Lung (tissue), 12 donors: ENCODE data around the gene TBCE. TPM values are rescaled to one million over a fixed set of nuclear protein-coding genes. Genes with fewer than 3 reads are reported as not detected.

Experiments used
- ATAC-seq: fragments of 200-7000 bp; cut with Tn5 transposase; one replicate; pipeline ENCODE4 v1.9.1; 2020; ENCODE audit warnings: moderate number of reproducible peaks; ENCODE audit not compliant: insufficient read depth, low FRiP score
- DNase-seq, 3 donors: peaks; one replicate each; pipeline ENCODE4 v3.0.0-alpha.2; 2013 to 2017
- H3K27ac ChIP-seq, 2 donors: one replicate each; pipeline ENCODE4 v1.5.1; 2013; ENCODE audit warnings: mild to moderate bottlenecking in 2 of 2, moderate library complexity in 2 of 2, control low read depth in 1 of 2, inconsistent platforms in 1 of 2, low read depth in 1 of 2, low read length in 1 of 2
- H3K27me3 ChIP-seq, 3 donors: one replicate each; pipeline ENCODE4 v1.5.1; 2013; ENCODE audit warnings: low read length in 2 of 3; ENCODE audit not compliant: control insufficient read depth in 3 of 3, insufficient read depth in 3 of 3
- H3K36me3 ChIP-seq, 4 donors: one replicate each; pipeline ENCODE4 v1.5.1; 2013; ENCODE audit warnings: low read length in 4 of 4, mild to moderate bottlenecking in 1 of 4, moderate library complexity in 1 of 4; ENCODE audit not compliant: control insufficient read depth in 4 of 4, insufficient read depth in 4 of 4
- H3K4me1 ChIP-seq, 5 donors: one replicate each; pipeline ENCODE4 v1.5.1; 2013; ENCODE audit warnings: low read length in 5 of 5, mild to moderate bottlenecking in 2 of 5, moderate library complexity in 1 of 5; ENCODE audit not compliant: control insufficient read depth in 5 of 5, insufficient read depth in 5 of 5
- H3K4me3 ChIP-seq: one replicate; pipeline ENCODE4 v1.5.1; 2013; ENCODE audit warnings: mild to moderate bottlenecking, control low read depth, moderate library complexity
- H3K9ac ChIP-seq, 2 donors: one replicate each; pipeline ENCODE4 v1.5.1; 2013; ENCODE audit warnings: low read length in 2 of 2, control low read depth in 1 of 2; ENCODE audit not compliant: insufficient read depth in 1 of 2
- H3K9me3 ChIP-seq, 4 donors: one replicate each; pipeline ENCODE4 v1.5.1; 2013; ENCODE audit warnings: low read length in 3 of 4, mild to moderate bottlenecking in 1 of 4, moderate library complexity in 1 of 4; ENCODE audit not compliant: control insufficient read depth in 4 of 4, insufficient read depth in 3 of 4
- WGBS, 2 donors: extraction: QIAGEN DNeasy Blood & Tissue Kit; methylation state at CpG; one replicate each; pipeline ENCODE4 v1.1.7; 2013; 5-methylcytosine and 5-hydroxymethylcytosine counted together
- polyA plus RNA-seq, 2 donors: library from polyadenylated mRNA; stranded (reverse); fragments of 200-250 nt; gene quantifications; one replicate each; pipeline ENCODE4 v1.2.1, GENCODE V29; 2013
- total RNA-seq, 2 donors: library from RNA; depleted of rRNA in 1 of 2; stranded (reverse); fragments of >200 nt in 1 of 2; gene quantifications; one replicate each; pipeline ENCODE4 v1.2.1, GENCODE V29; 2014 to 2021
- TF ChIP-seq, protein P1 (sequence below): IDR thresholded peaks from 2 replicates; pipeline ENCODE4 v1.5.1; 2012; ENCODE audit warnings: mild to moderate bottlenecking; ENCODE audit errors: control extremely low read depth, extremely low read depth
- donor health status: control.
- donor health status: control.
- donor health status: Bipolar disorder and iron deficiency.
- donor health status: healthy.
- donor health status: DM: yes; HTN: yes; CAD: no.

The TBCE gene
- total and polyA plus RNA-seq, 4 donors = 16.4 to 39.2 (median 28.8) TPM

DNA sequence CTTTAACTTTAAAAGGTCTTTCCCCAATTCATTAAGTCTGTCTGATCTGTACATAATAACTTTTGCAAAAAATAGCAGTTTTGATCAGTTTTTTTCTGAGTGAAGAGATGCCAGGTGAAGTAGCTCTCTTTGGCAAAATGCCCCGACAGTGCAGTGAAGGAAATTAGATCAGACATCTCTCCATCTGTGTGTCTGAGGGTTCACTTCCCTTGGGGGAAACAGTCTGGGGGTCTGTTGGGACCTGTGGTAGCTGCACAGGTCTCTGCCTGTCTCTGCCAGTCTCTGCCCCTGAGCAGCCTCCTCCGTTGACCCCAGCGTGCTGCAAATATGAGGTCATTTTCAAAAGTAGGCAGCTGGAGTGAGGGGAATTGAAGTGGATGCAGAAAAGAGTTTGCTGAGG, 54.5 kb downstream of the TBCE start:
- Histone ChIP-seq H3K4me1 (peaks cover 0 to 3% (median 0%) of the 10 kb centered on the region in 5 donors), H3K9me3 (no peaks in the 10 kb centered on the region), H3K4me3 (no peak overlapping the region), H3K27me3 (no peaks in the 10 kb centered on the region), H3K36me3 (peaks cover 0 to 12% (median 3%) of the 10 kb centered on the region in 4 donors), H3K27ac (no peak overlapping the region), H3K9ac (no peak overlapping the region)
- 26 to 64% methylated on average over 3 of the region's 3 CpGs for WGBS, 2 donors
- DNase-seq (no peak), ATAC-seq (no peak)
- TF ChIP-seq, protein P1, sequence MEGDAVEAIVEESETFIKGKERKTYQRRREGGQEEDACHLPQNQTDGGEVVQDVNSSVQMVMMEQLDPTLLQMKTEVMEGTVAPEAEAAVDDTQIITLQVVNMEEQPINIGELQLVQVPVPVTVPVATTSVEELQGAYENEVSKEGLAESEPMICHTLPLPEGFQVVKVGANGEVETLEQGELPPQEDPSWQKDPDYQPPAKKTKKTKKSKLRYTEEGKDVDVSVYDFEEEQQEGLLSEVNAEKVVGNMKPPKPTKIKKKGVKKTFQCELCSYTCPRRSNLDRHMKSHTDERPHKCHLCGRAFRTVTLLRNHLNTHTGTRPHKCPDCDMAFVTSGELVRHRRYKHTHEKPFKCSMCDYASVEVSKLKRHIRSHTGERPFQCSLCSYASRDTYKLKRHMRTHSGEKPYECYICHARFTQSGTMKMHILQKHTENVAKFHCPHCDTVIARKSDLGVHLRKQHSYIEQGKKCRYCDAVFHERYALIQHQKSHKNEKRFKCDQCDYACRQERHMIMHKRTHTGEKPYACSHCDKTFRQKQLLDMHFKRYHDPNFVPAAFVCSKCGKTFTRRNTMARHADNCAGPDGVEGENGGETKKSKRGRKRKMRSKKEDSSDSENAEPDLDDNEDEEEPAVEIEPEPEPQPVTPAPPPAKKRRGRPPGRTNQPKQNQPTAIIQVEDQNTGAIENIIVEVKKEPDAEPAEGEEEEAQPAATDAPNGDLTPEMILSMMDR = no peak

- Histone ChIP-seq H3K4me1 (no peaks in the 10 kb centered on the region), H3K36me3 (peaks cover 0 to 10% (median 3%) of the 10 kb centered on the region in 4 donors), H3K9ac (no peak overlapping the region), H3K27ac (no peak overlapping the region), H3K4me3 (no peak overlapping the region), H3K27me3 (no peaks in the 10 kb centered on the region), H3K9me3 (no peaks in the 10 kb centered on the region)
- no peak for DNase-seq
- TF ChIP-seq, protein P1 = no peak
- no peak for ATAC-seq
- WGBS, 2 donors = 25 to 55% methylated on average over 12 of the region's 12 CpGs
Observed at GRCh38 chr1:235423214-235423652, 56.0 kb downstream of the TBCE start.

DNA sequence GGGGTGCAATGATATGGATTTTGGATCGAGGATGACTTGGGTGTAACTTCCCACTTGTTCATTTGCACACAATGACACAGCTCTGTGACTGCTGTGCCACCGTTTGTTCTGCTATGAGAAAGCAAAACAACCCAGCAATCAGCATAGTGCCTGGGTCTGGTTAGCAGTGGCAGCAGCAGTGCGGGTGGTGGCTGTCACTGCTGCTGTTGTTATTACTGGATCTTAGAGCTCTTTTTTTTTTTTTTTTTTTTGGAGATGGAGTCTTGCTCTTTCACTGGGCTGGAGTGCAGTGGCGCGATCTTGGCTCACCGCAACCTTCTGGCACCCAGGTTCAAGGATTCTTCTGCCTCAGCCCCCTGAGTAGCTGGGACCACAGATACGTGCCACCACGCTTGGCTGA, 56.9 kb downstream of the TBCE start:
- Histone ChIP-seq H3K9ac (no peak overlapping the region), H3K4me1 (no peaks in the 10 kb centered on the region), H3K9me3 (no peaks in the 10 kb centered on the region), H3K27me3 (no peaks in the 10 kb centered on the region), H3K4me3 (no peak overlapping the region), H3K36me3 (peaks cover 0 to 7% (median 1%) of the 10 kb centered on the region in 4 donors), H3K27ac (no peak overlapping the region)
- TF ChIP-seq, protein P1 = no peak
- ATAC-seq (no peak), DNase-seq (no peak)
- WGBS, 2 donors = 77 to 81% methylated on average over 8 of the region's 8 CpGs

DNA sequence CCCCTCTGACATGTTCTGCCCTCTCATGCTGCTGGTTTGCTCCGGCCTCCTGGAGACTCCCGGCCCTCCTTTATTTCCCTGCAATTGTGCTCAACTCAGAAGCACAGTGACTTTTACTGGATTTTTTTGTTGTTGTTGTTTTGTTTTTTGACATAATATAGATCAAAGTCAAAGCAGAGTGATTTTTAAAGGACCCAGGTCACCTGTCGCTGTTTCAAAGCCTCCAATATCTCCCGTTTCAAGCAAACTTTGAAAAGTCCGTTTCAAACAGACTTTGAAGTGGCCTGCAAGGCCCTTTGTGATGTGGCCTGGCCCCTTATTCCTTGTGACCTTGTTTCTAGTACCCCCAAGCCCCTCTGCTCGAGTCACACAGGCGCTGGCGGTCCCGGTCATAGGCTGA, 58.1 kb downstream of the TBCE start:
- Histone ChIP-seq H3K4me3 (no peak overlapping the region), H3K4me1 (no peaks in the 10 kb centered on the region), H3K9me3 (no peaks in the 10 kb centered on the region), H3K27me3 (no peaks in the 10 kb centered on the region), H3K36me3 (peaks cover 0 to 3% (median 0%) of the 10 kb centered on the region in 4 donors), H3K27ac (no peak overlapping the region), H3K9ac (no peak overlapping the region)
- WGBS, 2 donors = 93 to 95% methylated on average over 9 of the region's 9 CpGs
- ATAC-seq (no peak), DNase-seq (no peak)
- TF ChIP-seq, protein P1 = no peak
